Stimulated activated CD4-positive, alpha-beta T cell treated with anti-CD3 and anti-CD28 coated beads, Interleukin-4, amount 100 ng/mL, for 4 hours (primary cell): ENCODE results near the gene MUC5AC.
"Not testable (repeated sequence)": the region's sequence is repeated elsewhere in the genome, so short reads cannot be mapped to it uniquely, and the experiment has no call there.

Source experiments
- DNase-seq, 2 experiments: peaks; one replicate each; pipeline ENCODE4 v3.0.0-alpha.2; 2020

Gene MUC5AC, protein sequence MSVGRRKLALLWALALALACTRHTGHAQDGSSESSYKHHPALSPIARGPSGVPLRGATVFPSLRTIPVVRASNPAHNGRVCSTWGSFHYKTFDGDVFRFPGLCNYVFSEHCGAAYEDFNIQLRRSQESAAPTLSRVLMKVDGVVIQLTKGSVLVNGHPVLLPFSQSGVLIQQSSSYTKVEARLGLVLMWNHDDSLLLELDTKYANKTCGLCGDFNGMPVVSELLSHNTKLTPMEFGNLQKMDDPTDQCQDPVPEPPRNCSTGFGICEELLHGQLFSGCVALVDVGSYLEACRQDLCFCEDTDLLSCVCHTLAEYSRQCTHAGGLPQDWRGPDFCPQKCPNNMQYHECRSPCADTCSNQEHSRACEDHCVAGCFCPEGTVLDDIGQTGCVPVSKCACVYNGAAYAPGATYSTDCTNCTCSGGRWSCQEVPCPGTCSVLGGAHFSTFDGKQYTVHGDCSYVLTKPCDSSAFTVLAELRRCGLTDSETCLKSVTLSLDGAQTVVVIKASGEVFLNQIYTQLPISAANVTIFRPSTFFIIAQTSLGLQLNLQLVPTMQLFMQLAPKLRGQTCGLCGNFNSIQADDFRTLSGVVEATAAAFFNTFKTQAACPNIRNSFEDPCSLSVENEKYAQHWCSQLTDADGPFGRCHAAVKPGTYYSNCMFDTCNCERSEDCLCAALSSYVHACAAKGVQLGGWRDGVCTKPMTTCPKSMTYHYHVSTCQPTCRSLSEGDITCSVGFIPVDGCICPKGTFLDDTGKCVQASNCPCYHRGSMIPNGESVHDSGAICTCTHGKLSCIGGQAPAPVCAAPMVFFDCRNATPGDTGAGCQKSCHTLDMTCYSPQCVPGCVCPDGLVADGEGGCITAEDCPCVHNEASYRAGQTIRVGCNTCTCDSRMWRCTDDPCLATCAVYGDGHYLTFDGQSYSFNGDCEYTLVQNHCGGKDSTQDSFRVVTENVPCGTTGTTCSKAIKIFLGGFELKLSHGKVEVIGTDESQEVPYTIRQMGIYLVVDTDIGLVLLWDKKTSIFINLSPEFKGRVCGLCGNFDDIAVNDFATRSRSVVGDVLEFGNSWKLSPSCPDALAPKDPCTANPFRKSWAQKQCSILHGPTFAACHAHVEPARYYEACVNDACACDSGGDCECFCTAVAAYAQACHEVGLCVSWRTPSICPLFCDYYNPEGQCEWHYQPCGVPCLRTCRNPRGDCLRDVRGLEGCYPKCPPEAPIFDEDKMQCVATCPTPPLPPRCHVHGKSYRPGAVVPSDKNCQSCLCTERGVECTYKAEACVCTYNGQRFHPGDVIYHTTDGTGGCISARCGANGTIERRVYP (N-terminal part only)

GRCh38 chr11:1157645-1158591 is at the start of gene MUC5AC:
Gene MUC5AC (plus strand): TSS chr11:1157953. CDS start chr11:1158000, 47 bp downstream.
- DNase-seq, result no peak

GRCh38 chr11:1108246-1108900 is 49.4 kb upstream of the MUC5AC start:
- no peak for DNase-seq

- no peak for DNase-seq
Measured at GRCh38 chr11:1109101-1109917, 48.4 kb upstream of the MUC5AC start.

DNA sequence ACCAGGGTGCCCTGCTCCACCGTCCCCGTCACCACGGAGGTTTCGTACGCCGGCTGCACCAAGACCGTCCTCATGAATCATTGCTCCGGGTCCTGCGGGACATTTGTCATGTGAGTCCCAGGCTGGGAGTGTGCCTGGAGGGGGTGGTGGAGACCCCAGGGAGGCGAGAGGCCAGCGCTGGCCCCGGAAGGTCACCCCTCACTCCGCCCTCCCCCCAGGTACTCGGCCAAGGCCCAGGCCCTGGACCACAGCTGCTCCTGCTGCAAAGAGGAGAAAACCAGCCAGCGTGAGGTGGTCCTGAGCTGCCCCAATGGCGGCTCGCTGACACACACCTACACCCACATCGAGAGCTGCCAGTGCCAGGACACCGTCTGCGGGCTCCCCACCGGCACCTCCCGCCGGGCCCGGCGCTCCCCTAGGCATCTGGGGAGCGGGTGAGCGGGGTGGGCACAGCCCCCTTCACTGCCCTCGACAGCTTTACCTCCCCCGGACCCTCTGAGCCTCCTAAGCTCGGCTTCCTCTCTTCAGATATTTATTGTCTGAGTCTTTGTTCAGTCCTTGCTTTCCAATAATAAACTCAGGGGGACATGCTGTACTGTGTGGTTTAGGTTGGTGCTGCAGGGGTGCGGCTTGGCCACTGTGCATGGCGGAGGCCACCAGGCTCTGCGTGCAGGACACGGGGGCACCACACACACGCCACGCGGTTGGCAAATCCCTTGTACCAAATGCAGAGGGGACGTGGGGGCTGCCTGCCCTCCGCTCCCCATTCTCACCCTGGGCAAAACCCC is 47.6 kb upstream of the MUC5AC start:
- DNase-seq, result no peak

GRCh38 chr11:1111545-1112212 is 46.1 kb upstream of the MUC5AC start:
- no peak for DNase-seq

- DNase-seq, result no peak
Measured at GRCh38 chr11:1112351-1113191, 45.2 kb upstream of the MUC5AC start.

- no peak for DNase-seq
Measured at GRCh38 chr11:1113405-1114201, 44.1 kb upstream of the MUC5AC start.

DNA sequence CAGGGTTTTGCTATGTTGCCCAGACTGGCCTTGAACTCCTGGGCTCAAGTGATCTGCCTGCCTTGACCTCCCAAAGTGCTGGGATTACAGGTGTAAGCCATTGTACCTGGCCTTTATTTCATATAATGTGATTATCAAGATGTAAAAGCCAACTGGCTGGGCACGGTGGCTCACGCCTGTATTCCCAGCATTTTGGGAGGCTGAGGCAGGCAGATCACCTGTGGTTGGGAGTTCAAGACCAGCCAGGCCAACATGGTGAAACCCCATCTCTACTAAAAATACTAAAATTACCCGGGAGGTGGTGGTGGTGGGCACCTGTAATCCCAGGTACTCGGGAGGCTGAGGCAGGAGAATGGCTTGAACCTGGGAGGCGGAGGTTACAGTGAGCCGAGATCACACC is 42.5 kb upstream of the MUC5AC start:
- not testable (repeated sequence) for DNase-seq

- no peak for DNase-seq
Measured at GRCh38 chr11:1116104-1116503, 41.6 kb upstream of the MUC5AC start.

DNA sequence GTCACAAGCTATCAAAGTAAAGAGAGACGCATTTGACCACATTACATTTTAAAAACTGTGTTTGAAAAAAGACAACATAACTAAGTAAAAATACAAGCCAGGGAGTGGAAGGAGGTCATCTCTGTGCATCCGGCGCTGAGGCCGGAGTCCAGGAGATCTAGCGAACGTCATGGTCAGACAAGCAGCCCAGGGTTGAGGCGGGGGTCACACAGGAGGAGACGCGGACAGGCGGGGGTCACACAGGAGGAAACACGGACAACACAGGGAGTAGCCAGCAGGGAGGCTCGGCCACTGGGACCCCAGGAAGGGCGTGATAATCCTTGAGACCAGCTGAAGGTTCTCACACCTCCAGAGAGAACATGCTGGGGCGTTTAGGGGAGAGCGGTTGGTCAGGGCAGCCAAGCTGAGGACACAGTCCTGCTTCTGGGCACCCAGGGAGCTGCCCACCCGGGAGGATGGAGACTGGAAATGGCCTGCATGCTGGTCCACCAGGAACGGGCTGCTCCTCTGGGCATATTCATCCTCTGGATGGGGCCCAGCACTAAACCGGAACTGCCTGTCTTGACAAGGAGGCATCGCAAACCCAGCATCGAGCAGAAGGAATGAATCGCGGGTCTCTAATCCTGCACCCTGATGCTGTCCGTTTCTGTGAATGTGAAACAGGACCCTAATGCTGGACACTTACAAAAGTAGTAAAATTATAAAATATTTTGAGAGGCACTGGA is 40.9 kb upstream of the MUC5AC start:
- DNase-seq, result no peak

- DNase-seq, result no peak
Measured at GRCh38 chr11:1117992-1118391, 39.8 kb upstream of the MUC5AC start.

- DNase-seq, result no peak
Measured at GRCh38 chr11:1118755-1119603, 38.8 kb upstream of the MUC5AC start.

DNA sequence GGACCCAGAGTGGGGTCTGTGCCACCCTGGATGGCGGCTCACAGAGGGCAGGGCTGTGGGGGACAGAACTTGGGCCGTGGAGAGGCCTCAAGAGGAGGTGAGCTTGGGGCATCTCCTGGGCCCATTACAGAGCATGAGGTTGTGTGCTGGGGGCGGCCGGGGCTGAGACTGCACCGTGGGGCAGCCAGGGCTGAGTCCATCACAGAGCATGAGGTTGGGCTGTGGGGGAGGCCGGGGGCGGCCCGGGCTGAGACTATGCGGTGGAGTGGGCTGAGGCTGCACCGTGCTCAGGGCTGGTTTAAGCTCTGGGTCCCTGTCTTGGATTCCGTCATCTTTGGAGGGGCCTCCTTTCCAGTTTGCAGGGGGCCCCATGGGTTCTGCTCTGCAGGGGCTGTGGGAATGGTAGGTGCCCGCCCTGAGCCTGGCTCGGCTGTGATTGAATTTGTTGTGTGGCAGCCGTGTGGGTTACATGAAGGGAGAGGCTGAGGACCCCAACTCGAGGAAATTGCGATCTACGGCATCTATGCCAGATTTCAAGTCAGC is 38.1 kb upstream of the MUC5AC start:
- no peak for DNase-seq

GRCh38 chr11:1120532-1121330 is 37.0 kb upstream of the MUC5AC start:
- no peak for DNase-seq
